Colon (tissue), 2 donors: ENCODE measurements around the gene MUC5AC.
"Not testable (repeated sequence)": the region's sequence is repeated elsewhere in the genome, so short reads cannot be mapped to it uniquely, and the experiment has no call there.

Source experiments
- FAIRE-seq: peaks from 2 replicates; lab custom pipeline; 2012; peaks lifted over from hg19 to GRCh38; lab: Jason Lieb, UNC
- donor health status: control.
- donor health status: control.

The MUC5AC gene

GRCh38 chr11:1236316-1237127, 78.8 kb downstream of the MUC5AC start:
- FAIRE-seq, result no peak

- no peak for FAIRE-seq
These were observed 79.4 kb downstream of the MUC5AC start for GRCh38 chr11:1237128-1237580.

- FAIRE-seq, result no peak
These were observed 80.1 kb downstream of the MUC5AC start for GRCh38 chr11:1237851-1238250.

- FAIRE-seq, result no peak
These were observed 81.2 kb downstream of the MUC5AC start for GRCh38 chr11:1238767-1239595.

- no peak for FAIRE-seq
These were observed 81.9 kb downstream of the MUC5AC start for GRCh38 chr11:1239596-1240205.

- no peak for FAIRE-seq
These were observed 83.0 kb downstream of the MUC5AC start for GRCh38 chr11:1240771-1241170.

GRCh38 chr11:1241706-1242105, 84.0 kb downstream of the MUC5AC start:
- no peak for FAIRE-seq

- no peak for FAIRE-seq
These were observed 84.5 kb downstream of the MUC5AC start for GRCh38 chr11:1242289-1242688.

- FAIRE-seq, result not testable (repeated sequence)
These were observed 85.0 kb downstream of the MUC5AC start for GRCh38 chr11:1242751-1243150.

- FAIRE-seq, result not testable (repeated sequence)
These were observed 85.8 kb downstream of the MUC5AC start for GRCh38 chr11:1243521-1243920.

GRCh38 chr11:1244557-1244956, 86.8 kb downstream of the MUC5AC start:
- FAIRE-seq, result not testable (repeated sequence)

GRCh38 chr11:1245717-1246116, 88.0 kb downstream of the MUC5AC start:
- not testable (repeated sequence) for FAIRE-seq

- FAIRE-seq, result not testable (repeated sequence)
These were observed 88.5 kb downstream of the MUC5AC start for GRCh38 chr11:1246301-1246700.

GRCh38 chr11:1247026-1247425, 89.3 kb downstream of the MUC5AC start:
- FAIRE-seq, result not testable (repeated sequence)

- FAIRE-seq, result not testable (repeated sequence)
These were observed 91.2 kb downstream of the MUC5AC start for GRCh38 chr11:1248951-1249350.

GRCh38 chr11:1250411-1250810, 92.7 kb downstream of the MUC5AC start:
- not testable (repeated sequence) for FAIRE-seq
